HCT116 (cell line): ENCODE measurements around the gene ZBTB24. TPM values are rescaled to one million over a fixed set of nuclear protein-coding genes. Genes with fewer than 3 reads are reported as not detected.

Experiments
- ATAC-seq: fragments of 200-7000 bp; cut with Tn5 transposase; 2 replicates; pipeline ENCODE4 v1.9.1; 2020; ENCODE audit warnings: mild to moderate bottlenecking, moderate library complexity
- BruUV-seq: library from RNA; stranded (reverse); fragments of 400-500 nt; replicated peaks from 2 replicates; lab custom pipeline; 2021; lab: Mats Ljungman, UMichigan
- CTCF ChIA-PET: fragments of 300-600 bp; sonication (Branson Sonifier 250); formaldehyde crosslinking; loops from one replicate; lab custom pipeline; 2021; ENCODE audit warnings: antibody characterized with exemption; lab: Charles Lee
- POLR2A ChIA-PET: fragments of 300-600, 350-600 bp; sonication (Branson Sonifier 250); formaldehyde crosslinking; loops from one replicate; lab custom pipeline; 2021; ENCODE audit warnings: antibody characterized with exemption; lab: Charles Lee
- RAD21 ChIA-PET, 2 experiments: fragments of 300-600 bp; sonication (Branson Sonifier 250); formaldehyde crosslinking; loops; one replicate each; lab custom pipeline; 2023; ENCODE audit warnings: low total read pairs in 2 of 2; ENCODE audit not compliant: uncharacterized antibody in 2 of 2, unreplicated experiment in 2 of 2, low non-redundant PET in 1 of 2; lab: Charles Lee
- DNase-seq: peaks from one replicate; pipeline ENCODE4 v3.0.0-alpha.2; 2010; ENCODE audit warnings: low read depth, low spot score
- H2AFZ ChIP-seq: fragments of 200-600 bp; shearing (Covaris generic), sonication (generic); 2 replicates; pipeline ENCODE4 v1.6.1; 2017; ENCODE audit warnings: low read depth, mixed run types, mixed read lengths, antibody characterized with exemption, low read length; ENCODE audit not compliant: poor library complexity, severe bottlenecking
- H3K27ac ChIP-seq: 2 replicates; pipeline ENCODE4 v1.5.1; 2012; ENCODE audit warnings: low read depth, low read length
- H3K27me3 ChIP-seq: fragments of 200-600 bp; sonication (generic); 2 replicates; pipeline ENCODE4 v1.6.1; 2016; ENCODE audit warnings: mixed run types, low read length, mixed read lengths; ENCODE audit not compliant: insufficient read depth
- H3K36me3 ChIP-seq, 2 experiments: fragments of 200-500 bp in 1 of 2; fragments of 200-600 bp in 1 of 2; sonication (Bioruptor generic) in 1 of 2; sonication (generic) in 1 of 2; 2 replicates each; pipeline versions ENCODE4 v1.5.1 to v1.6.1; 2014 to 2016; ENCODE audit warnings: low read length in 2 of 2, inconsistent platforms in 1 of 2, mixed read lengths in 1 of 2, mixed run types in 1 of 2; ENCODE audit not compliant: insufficient read depth in 2 of 2, control insufficient read depth in 1 of 2
- H3K4me1 ChIP-seq, 2 experiments: fragments of 200-600 bp in 1 of 2; sonication (generic) in 1 of 2; 2 replicates each; pipeline versions ENCODE4 v1.5.1 to v1.6.1; 2012 to 2017; ENCODE audit warnings: low read length in 2 of 2, inconsistent platforms in 1 of 2, mild to moderate bottlenecking in 1 of 2, mixed read lengths in 1 of 2, mixed run types in 1 of 2, moderate library complexity in 1 of 2; ENCODE audit not compliant: insufficient read depth in 2 of 2, control insufficient read depth in 1 of 2
- H3K4me2 ChIP-seq: fragments of 200-600 bp; sonication (generic); 2 replicates; pipeline ENCODE4 v1.6.1; 2017; ENCODE audit warnings: mixed run types, low read length, mixed read lengths
- H3K4me3 ChIP-seq, 2 experiments: fragments of 200-600 bp in 1 of 2; sonication (generic) in 1 of 2; replicated peaks in 1 of 2; 2 replicates each; pipeline ENCODE4 v1.5.1; 2011 to 2016; ENCODE audit warnings: low read length in 2 of 2, control low read depth in 1 of 2, low read depth in 1 of 2, mild to moderate bottlenecking in 1 of 2, mixed read lengths in 1 of 2, mixed run types in 1 of 2
- H3K79me2 ChIP-seq: fragments of 200-600 bp; sonication (generic); 2 replicates; pipeline ENCODE4 v1.6.1; 2017; ENCODE audit warnings: mild to moderate bottlenecking, mixed run types, low read length, moderate library complexity, mixed read lengths; ENCODE audit not compliant: insufficient read depth
- H3K9ac ChIP-seq: fragments of 200-600 bp; sonication (generic); 2 replicates; pipeline ENCODE4 v1.6.1; 2016; ENCODE audit warnings: low read length, mixed read lengths
- H3K9me2 ChIP-seq: fragments of 200-600 bp; sonication (generic), shearing (Covaris generic); 2 replicates; pipeline ENCODE4 v1.6.1; 2017; ENCODE audit warnings: mixed run types, mild to moderate bottlenecking, moderate library complexity; ENCODE audit not compliant: insufficient read depth
- H3K9me3 ChIP-seq, 2 experiments: fragments of 200-500 bp in 1 of 2; fragments of 200-600 bp in 1 of 2; sonication (Bioruptor generic) in 1 of 2; sonication (generic) in 1 of 2; 2 replicates each; pipeline ENCODE4 v1.6.1; 2014 to 2017; ENCODE audit warnings: low read length in 2 of 2, mixed read lengths in 2 of 2, inconsistent platforms in 1 of 2, low read depth in 1 of 2, mild to moderate bottlenecking in 1 of 2, mixed run types in 1 of 2, moderate library complexity in 1 of 2; ENCODE audit not compliant: control insufficient read depth in 1 of 2, insufficient read depth in 1 of 2
- H4K20me1 ChIP-seq: fragments of 200-600 bp; sonication (generic), shearing (Covaris generic); 2 replicates; pipeline ENCODE4 v1.6.1; 2017; ENCODE audit warnings: mixed run types, mild to moderate bottlenecking, moderate library complexity; ENCODE audit not compliant: insufficient read depth
- ATF3 ChIP-seq: IDR thresholded peaks from 2 replicates; pipeline ENCODE4 v1.6.1; 2012
- CTCF ChIP-seq, 3 experiments: fragments of 200-600 bp in 1 of 3; sonication (generic) in 1 of 3; IDR thresholded peaks in 2 of 3; conservative IDR thresholded peaks in 1 of 3; 2 replicates each; pipeline ENCODE4 v1.5.1; 2012 to 2017; ENCODE audit warnings: low read depth in 2 of 3, low read length in 2 of 3, antibody characterized with exemption in 1 of 3, borderline replicate concordance in 1 of 3, control low read depth in 1 of 3, mild to moderate bottlenecking in 1 of 3, mixed read lengths in 1 of 3, mixed run types in 1 of 3, moderate library complexity in 1 of 3; ENCODE audit not compliant: insufficient read depth in 1 of 3
- SIN3A ChIP-seq: IDR thresholded peaks from 2 replicates; pipeline ENCODE4 v1.6.1; 2012; ENCODE audit warnings: low read depth
- SRF ChIP-seq: IDR thresholded peaks from 2 replicates; pipeline ENCODE4 v1.6.1; 2012; ENCODE audit warnings: low read depth
- ZFX ChIP-seq: fragments of 450-650 bp; IDR thresholded peaks from 2 replicates; pipeline ENCODE4 v1.6.1; 2017
- ZNF274 ChIP-seq: fragments of 200-500 bp; sonication (Bioruptor generic); IDR thresholded peaks from 2 replicates; pipeline ENCODE4 v1.6.1; 2014; ENCODE audit warnings: mild to moderate bottlenecking, low read depth, low read length, inconsistent platforms
- intact Hi-C: fragments of 100-400 bp; cut with micrococcal nuclease; formaldehyde crosslinking; loops from 2 replicates; pipeline ENCODE4 v1.10.0; 2022
- total RNA-seq: library from RNA; stranded (reverse); gene quantifications from one replicate; pipeline ENCODE4 v1.2.1, GENCODE V29; 2021; ENCODE audit not compliant: unreplicated experiment

Gene ZBTB24
- total RNA-seq, 1 experiment from 2014 or later: 11.3 TPM

GRCh38 chr6:109506314-109506713, 23.3 kb upstream of the ZBTB24 start:
- RAD21 ChIA-PET: no interaction called here
- no peaks in the 10 kb centered on the region for H3K36me3 ChIP-seq
- CTCF ChIA-PET: no interaction called here

More at GRCh38 chr6:109506314-109506713, 23.3 kb upstream of the ZBTB24 start:
- H3K4me3 ChIP-seq: no peak overlapping the region
- H3K4me1 ChIP-seq: no peaks in the 10 kb centered on the region; a peak in 1 of 4 replicates
- no peak overlapping the region for H2AFZ ChIP-seq
- no TSS peak for BruUV-seq
- ATAC-seq: no peak
- no peaks in the 10 kb centered on the region for H4K20me1 ChIP-seq
- H3K4me2 ChIP-seq: no peak overlapping the region
- H3K27ac ChIP-seq: no peak overlapping the region
- no peaks in the 10 kb centered on the region for H3K79me2 ChIP-seq
- intact Hi-C loops: no loop called here
- DNase-seq: no peak
- H3K9me3 ChIP-seq: no peaks in the 10 kb centered on the region
- no peaks in the 10 kb centered on the region for H3K9me2 ChIP-seq
- no peak for TF ChIP-seq ZNF274
- TF ChIP-seq SRF: no peak
- no peak for TF ChIP-seq SIN3A
- no peak for TF ChIP-seq ATF3
- TF ChIP-seq CTCF (IDR thresholded peaks at IDR 0.05 in 2 of 3, conservative IDR thresholded peaks at IDR 0.05 in 1 of 3; ENCODE audit: borderline replicate concordance in 1 of 3, insufficient read depth in 1 of 3, low read depth in 2 of 3, low read length in 2 of 3): no peak
- no peak for TF ChIP-seq ZFX
- no peak overlapping the region for H3K9ac ChIP-seq
- no peaks in the 10 kb centered on the region for H3K27me3 ChIP-seq
- POLR2A ChIA-PET: no interaction called here
